CD4-positive, alpha-beta T cell treated with Interleukin-15 for 4 hours (primary cell): ENCODE data around the gene ARL6IP6.
"Not testable (repeated sequence)": the region's sequence is repeated elsewhere in the genome, so short reads cannot be mapped to it uniquely, and the experiment has no call there.

ENCODE experiments used
- DNase-seq: peaks from one replicate; pipeline ENCODE4 v3.0.0-alpha.2; 2020; ENCODE audit warnings: low spot score

ARL6IP6 gene

DNA sequence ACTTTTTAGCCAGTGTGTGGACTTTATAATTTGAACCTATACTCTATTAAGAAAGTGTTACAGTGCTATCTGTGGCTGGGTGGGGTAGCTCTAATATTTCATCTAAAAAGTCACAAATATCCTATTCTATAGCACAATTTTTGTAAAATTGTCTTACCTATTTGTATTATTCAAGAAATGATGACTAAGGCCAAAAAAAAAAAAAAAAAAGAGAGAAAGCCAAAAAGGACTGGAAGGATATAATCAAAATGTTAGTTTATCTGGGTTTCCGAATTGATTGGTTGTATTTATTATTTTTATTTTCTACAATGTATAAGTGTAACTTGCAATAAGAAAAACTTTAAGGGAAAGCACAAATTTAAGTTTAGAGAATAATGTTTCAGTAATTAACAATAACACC, 5.5 kb downstream of the ARL6IP6 start:
- no peak for DNase-seq

DNA sequence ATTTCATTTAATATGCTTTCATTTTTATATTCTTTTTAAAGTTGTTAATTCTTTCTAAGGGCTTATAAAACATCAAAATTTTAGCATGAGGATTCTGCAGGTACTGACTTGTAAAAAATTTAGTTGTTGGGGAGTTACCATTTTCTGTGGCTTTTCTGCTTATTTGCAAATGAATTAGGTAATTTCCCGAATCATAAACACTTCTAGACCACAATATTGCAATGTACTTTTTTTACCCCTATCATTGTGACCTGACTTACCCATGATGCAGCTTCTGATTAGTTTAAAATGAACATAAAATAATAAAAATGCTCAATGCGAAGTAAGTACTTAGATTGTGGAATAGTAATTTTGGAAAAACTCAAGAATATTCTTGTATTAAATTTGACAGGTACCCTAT, 11.4 kb downstream of the ARL6IP6 start:
- DNase-seq, result peak; percentile 24

DNA sequence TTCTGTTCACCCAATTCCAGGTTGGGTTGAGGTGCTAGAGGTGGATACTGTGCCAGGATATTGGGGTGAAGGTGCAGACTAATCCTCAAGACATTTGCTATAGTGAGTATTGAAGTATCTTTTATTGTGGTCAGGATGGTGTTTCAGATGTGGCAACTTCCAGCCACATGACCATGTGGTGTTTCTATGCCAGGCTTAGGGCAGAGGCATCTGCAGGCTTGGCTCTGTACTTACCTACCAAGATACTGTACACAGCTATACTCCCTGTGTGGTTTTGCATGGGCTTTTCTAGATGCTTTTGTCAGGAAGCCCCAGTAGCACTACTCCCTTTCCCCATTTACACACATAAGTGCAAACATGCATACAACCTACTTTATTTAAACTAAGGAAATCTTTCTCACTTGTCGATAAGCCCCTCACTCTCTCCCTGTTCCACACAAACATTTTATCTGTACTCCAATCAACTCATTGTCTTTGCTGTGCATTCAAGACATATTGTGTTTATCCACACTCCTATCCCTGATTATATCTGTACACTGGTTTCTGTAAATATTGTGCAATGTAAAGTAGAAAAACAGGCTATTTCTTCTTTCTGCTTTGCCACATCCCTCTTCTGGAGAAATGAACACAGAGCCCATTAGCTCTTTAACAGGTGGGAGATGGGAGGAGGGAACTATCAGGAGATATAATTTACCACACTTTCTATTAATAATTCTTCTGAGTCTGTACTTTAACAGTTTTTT, 12.3 kb downstream of the ARL6IP6 start:
- peak; percentile 67 for DNase-seq

DNA sequence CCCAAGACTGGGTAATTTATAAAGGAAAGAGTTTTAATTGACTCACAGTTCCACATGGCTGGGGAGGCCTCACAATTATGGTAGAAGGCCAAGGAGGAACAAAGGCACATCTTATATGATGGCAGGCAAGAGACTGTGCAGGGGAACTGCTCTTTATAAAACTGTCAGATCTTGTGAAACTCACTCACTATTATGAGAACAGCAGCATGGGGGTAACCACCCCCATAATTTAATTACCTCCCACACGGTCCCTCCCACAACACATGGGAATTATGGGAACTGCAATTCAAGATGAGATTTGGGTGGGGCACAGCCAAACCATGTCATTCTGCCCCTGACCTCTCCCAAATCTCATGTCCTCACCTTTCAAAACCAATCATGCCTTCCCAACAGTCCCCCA, 19.1 kb downstream of the ARL6IP6 start:
- not testable (repeated sequence) for DNase-seq

DNA sequence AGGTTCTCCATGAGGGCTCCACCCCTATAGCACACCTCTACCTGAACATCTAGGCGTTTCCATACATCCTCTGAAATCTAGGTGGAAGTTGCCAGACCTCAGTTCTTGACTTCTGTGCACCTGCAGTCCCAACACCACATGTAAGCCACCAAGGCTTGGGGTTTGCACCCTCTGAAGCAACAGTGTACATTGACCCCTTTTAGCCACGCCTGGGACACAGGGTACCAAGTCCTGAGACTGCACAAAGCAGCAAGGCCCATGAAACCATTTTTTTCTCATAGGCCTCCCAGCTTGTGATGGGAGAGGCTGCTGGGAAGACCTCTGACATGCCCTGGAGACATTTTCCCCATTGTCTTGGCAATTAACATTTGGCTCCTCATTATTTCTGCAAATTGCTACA, 20.0 kb downstream of the ARL6IP6 start:
- no peak for DNase-seq

DNA sequence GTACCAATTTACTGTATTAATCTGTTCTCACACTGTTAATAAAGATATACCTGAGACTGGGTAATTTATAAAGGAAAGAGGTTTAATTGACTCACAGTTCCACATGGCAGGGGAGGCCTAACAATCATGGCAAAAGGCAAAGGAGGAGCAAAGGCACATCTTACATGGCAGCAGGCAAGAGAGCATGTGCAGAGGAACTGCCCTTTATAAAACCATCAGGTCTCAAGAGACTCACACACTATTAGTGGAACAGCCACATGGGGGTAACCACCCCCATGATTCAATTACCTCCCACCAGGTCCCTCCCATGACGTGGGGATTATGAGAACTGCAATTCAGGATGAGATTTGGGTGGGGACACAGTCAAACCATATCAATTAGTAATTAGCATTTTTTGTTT, 21.3 kb downstream of the ARL6IP6 start:
- DNase-seq, result not testable (repeated sequence)

DNA sequence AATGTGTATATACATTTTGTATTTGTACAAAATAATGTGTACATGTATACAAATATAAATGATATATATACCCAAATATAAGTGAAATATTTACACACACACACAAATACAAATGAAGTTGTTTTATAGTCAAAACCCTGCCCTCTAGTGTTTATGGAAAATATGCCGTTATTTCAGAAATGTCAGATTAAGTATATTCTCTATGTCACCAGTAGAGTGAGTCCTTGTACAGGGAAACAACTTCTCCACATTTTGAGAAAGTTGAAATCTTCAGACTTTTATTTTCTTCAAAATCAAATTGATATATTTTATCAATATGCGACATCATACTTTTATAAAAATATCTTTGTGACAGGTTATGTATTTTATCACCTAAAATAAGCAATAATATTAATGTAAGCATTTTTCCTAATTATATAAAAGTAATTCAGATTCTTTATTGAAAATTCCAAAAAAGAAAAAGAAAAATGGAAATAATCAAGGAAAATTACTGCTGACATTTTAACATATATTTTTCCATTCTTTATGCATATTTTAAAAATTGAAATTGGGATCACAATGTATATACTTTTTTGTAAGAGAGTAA, 22.4 kb downstream of the ARL6IP6 start:
- DNase-seq, result peak; percentile 67

DNA sequence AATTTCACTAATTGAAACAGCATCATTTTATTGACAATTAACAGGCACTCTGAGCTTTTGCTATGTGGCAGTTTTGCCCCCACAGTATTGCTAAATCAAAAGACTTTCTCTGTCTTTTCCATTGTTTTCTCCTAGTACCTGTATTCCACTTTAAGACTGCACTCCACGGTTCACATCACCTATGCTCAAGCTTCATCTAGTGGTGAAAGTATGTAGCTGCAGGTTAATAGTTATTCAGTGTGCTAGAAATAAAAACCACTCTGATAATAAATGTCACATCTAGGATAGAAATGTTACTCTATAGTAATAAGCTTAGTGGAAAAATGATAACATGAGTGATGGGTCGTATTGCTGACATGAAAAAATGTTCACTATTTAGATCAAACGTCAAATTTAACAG, 24.6 kb downstream of the ARL6IP6 start:
- peak; percentile 20 for DNase-seq

DNA sequence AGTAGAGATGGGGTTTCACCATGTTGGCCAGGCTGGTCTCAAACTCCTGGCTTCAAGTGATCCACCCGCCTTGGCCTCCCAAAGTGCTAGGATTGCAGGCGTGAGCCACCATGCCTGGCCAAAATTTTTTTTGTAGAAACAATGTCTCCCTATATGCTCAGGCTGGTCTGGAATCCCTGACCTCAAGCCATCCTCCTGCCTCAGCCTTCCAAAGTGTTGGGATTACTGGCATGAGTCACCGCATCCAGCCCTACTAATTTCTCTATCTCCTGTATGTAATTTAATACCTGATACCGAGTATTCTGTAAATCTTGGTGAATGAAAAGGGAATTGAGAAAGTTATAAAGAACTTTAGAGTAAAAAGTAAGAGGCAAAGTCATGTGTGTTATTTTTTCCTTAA, 29.3 kb downstream of the ARL6IP6 start:
- not testable (repeated sequence) for DNase-seq

DNA sequence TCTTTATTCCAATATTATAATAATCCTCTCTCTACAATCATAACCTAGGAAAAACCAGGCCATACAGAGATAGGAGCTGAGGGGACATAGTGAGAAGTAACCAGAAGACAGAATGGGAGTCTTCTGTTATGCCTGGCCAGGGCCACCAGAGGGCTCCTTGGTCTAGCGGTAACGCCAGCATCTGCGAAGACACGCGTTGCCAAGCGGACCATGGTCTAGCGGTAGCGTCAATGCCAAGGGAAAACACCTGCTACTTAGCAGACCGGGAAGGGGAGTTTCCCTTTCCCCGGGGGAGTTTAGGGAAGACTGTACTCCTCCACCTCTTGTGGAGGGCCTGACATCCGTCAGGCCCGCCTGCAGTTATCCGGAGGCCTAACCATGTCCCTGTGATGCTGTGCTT, 36.6 kb downstream of the ARL6IP6 start:
- no peak for DNase-seq

DNA sequence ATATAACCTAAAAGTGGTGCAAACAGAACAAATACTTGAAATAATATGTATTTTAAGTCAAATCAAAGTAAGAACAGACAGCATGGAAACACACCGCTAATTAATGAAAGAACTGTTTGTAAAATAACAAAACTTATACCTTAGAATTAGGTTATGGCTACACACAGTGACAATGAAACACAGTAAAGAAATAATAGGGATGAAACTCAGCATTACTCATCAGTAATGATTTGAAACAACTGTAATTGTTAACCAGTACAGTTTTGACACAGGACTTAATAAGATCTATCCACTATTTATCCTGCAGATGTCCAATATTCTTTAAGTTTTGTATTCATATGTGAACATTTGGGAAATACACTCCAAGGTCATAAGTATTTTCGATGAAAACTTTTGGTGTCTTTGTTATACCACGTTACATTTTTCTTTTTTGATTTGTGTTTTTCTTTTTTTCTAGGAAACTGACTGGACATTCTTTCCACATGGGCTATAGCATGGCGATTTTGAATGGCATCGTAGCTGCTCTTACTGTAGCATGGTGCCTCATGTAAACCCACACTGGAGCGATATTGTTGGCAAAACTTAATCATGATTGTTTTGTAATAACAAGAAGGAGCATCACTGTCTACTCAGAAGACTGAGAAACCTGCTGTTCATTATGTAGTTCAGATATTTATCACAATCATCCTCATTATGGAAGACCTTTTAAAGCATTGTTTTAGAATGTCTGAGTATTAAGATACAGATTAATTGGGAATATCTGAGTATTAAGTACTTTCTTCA, 41.1 kb downstream of the ARL6IP6 start:
- no peak for DNase-seq

DNA sequence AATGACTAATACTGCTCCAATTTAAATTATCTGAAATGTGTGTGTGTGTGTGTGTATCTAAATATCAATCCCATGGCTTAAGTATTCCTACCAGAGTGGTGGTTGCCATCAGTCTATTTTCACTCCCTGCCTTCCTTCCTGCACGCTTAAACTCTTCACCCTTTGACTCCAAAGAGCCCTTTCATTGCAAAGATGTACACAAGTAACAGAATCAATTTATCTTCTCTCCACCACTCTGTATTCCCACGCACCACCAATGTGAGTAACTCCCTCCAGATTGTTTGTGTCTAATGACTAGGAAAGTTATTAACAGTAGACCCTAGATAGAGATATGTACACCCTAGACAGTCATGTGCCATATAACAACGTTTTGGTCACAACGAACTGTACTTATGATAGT, 42.8 kb downstream of the ARL6IP6 start:
- no peak for DNase-seq

DNA sequence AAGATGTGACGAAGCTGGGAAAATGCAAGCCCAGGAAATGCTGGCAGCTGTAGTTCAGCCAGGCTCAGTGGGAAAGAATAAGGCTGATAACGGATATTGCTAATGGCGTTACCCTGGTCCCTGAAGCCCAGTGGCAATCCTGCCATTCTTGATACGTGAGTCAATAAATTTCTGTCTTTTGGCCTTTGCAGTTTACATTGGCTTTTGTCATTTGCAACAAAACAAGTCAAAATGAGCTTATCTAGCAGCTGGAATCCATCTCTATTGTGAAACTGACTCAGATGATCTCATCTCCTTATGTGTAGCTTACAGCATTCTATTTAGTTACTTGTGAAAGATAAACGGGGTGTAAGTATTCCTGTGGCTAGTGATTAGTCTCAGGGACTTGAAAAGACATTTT, 43.8 kb downstream of the ARL6IP6 start:
- DNase-seq, result no peak

DNA sequence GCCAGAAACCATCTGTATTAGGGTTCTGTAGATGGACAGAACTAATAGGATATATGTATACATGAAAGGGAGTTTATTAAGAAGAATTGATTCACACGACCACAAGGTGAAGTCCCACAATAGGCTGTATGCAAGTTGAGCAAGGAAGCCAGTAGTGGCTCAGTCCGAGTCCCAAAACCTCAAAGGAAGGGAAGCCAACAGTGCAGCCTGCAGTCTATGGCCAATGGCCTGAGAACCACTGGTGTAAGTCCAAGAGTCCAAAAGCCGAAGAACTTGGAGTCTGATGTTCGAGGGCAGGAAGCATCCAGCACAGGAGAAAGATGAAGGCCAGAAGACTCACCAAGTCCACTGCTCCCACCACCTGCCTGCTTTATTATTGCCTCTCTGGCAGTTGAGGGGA, 44.8 kb downstream of the ARL6IP6 start:
- not testable (repeated sequence) for DNase-seq

DNA sequence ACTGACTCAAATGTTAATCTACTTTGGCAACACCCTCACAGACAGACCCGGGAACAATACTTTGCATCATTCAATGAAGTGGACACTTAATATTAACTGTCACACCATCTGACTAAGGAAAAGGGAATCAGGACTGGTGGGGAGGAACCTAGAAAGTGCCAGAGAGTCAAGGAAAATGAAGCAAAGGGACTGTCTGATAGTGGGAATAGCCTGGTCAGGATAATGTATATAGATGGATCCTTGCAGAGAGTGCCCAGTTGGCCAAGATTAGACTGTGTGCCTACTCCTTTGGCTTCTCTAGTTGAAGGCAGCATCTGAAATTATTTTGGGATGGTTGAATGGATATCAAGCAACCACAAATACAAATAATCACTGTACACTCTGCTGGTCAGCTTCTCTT, 45.2 kb downstream of the ARL6IP6 start:
- no peak for DNase-seq

DNA sequence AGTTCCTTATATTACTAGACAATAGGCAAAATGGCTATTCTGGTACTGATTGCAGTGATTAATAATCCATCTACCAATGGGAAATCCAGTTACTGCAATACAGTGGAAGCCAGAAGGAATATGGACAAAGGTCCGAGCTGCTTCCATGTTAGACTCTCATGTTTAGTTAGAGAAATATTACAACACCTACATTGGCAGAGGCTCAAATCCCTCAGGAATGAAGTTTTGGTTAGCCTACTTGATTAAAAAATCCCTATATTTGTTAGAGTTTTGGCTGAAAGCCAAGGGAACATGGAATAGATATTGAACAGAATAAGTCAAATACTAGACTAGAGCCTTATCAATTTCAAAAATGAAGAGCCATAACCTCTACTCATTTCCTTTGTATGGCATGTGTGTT, 48.5 kb downstream of the ARL6IP6 start:
- DNase-seq, result no peak

DNA sequence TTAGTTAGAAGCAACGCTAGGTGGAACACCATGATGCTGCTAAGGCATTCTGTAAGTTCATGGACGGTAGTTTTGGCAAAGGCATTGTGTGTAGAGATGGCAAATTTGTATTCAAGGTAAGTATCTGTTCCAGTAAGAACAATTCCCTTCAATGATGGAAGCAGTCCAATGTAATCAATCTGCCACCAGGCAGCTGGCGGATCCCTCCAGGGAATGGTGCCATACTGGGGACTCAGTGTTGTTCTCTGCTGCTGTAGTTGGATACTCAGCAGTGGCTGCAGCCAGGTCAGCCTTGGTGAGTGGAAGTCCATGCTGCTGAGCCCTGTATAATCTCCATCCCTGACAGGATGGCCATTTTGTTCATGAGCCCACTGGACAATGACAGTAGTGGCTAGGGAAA, 62.8 kb downstream of the ARL6IP6 start:
- no peak for DNase-seq

DNA sequence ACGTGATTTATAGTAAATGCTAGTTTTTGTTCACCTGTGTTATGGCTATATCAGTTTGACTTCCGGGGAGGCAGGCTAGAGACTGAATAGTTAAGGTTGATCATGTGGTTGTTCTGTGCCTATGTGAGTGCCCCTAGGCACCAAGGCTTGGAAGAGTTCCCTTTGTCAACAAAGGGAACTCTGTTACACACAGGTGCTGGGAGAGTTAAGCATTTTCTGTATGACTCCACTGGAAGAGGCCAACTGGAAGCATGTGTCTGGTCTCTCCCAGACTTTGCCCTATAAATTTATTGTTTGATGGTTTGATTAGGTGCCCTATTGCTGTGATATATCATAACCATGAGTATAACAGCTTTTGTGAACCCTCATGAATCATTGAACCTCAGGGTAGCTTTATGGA, 63.8 kb downstream of the ARL6IP6 start:
- no peak for DNase-seq

DNA sequence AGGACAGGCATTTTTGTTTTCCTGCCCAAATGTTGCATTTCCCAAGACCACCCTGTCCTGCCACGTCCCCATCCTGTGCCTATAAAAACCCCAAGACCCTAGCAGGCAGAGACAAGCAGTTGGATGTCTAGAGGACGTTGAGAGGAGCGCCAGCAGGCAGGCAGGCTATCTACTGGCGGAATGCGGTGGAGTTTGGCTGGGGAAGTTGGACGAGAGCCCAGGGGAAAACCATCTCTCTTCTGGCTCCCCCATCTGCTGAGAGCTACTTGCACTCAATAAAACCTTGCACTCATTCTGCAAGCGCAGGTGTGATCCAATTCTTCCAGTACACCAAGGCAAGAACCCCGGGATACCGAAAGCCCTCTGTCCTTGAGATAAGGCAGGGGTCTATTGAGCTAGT, 72.5 kb downstream of the ARL6IP6 start:
- no peak for DNase-seq

DNA sequence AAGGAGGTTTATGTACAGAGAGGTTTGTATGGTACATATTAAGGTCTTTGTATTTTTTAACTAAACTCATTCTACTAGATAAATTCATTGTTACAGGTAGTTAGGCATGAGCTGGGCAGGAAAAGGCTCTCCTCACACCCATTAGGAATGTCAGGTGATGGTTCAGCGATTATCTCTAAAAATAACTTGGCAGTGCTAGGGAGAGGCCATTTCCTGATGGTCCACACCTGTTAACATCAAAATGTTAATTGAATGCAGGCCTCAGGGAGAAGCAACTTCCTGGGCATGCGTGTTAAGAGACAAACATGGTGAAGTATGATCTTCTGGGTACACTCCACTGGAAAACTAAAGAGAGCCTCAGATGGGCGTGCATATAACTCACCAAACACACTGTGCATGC, 73.6 kb downstream of the ARL6IP6 start:
- no peak for DNase-seq

DNA sequence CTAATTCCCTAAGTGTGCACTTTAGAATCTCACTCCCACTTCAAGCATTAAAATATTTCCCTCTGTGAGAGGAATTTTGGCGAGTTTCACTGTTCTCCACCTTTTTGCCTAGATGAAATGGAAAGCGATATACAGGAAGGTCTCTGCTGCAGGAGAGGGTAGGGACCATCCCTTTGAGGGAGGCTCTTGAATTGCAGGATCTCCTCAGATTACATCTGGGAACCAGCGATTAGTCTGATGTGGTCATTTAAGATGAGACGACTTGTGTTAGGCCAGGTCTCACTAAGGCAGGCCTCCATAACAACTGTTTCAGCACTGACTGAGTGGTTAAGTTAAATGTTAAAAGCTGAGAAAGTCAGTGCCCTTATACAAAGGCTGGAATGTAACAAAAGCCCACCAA, 74.6 kb downstream of the ARL6IP6 start:
- no peak for DNase-seq

DNA sequence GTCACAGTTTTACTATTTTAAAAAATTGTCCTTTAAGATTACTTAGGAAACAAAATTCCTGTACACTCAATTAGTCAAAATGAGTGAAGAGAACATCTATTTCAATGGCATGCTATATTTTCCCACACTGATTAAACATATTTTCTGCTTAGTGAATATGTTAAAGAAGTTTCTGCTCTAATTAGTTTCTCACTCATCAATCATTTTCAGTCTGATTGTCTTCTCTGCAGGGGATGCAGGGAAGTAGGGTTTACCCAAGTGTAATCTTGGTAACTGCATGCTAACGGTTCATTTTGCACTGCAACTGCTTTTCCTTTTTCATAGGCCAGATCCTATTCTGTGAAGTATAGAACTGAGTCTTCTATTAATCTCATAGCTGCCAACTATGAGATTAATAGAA, 78.5 kb downstream of the ARL6IP6 start:
- no peak for DNase-seq

DNA sequence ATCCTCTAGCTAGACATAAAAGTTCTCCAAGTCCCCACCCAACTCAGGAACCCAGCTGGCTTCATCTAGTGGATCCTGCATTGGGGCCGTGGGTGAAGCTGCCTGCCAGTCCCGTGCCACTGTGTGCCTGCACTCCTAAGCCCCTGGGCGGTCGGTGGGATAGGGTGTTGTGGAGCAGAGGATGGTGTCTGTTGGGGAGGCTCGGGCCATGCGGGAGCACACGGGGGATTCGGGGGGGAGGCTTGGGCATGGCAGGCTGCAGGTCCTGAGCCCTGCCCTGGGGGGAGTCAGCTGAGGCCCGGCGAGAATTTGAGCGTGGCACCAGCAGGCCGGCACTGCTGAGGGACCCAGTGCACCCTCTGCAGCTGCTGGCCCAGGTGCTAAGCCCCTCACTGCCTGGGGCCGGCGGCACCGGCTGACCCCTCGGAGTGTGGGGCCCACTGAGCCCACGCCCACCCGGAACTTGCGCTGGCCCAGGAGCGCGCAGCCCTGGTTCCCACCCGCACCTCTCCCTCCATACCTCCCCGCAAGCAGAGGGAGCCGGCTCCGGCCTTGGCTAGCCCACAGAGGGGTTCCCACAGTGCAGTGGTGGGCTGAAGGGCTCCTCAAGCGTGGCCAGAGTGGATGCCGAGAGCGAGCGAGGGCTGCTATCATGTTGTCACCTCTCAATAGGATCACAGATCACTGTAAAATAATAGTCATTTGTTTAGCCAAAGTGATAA, 86.4 kb downstream of the ARL6IP6 start:
- no peak for DNase-seq
